T-cell (primary cell): ENCODE measurements around the gene INS. TPM values are rescaled to one million over a fixed set of nuclear protein-coding genes. Genes with fewer than 3 reads are reported as not detected.

Experiments used
- ATAC-seq, 4 experiments: fragments of 200-7000 bp in 3 of 4; fragments of 150-1000 bp in 1 of 4; cut with Tn5 transposase; replicated peaks in 1 of 4; 1 replicate in 3 of 4; 2 replicates in 1 of 4; pipeline ENCODE4 v1.10.0; 2021; ENCODE audit warnings: moderate library complexity in 3 of 4, mild to moderate bottlenecking in 2 of 4, moderate number of reproducible peaks in 1 of 4
- CTCF ChIA-PET, 2 donors: fragments of 300-600 bp; sonication (Branson Sonifier 250); formaldehyde crosslinking; loops; one replicate each; lab custom pipeline; 2022; ENCODE audit warnings: antibody characterized with exemption in 2 of 2; lab: Charles Lee
- POLR2A ChIA-PET, 2 donors: fragments of 300-600 bp; sonication (Branson Sonifier 250); formaldehyde crosslinking; loops; one replicate each; lab custom pipeline; 2022; ENCODE audit warnings: antibody characterized with exemption in 2 of 2; lab: Charles Lee
- DNase-seq, 35 experiments: peaks; one replicate each; pipeline versions ENCODE4 v3.0.0 to v3.0.0-alpha.2; 2013 to 2023
- H3K27ac ChIP-seq: one replicate; pipeline ENCODE4 v1.5.1; 2013; ENCODE audit warnings: low read length
- H3K27me3 ChIP-seq, 2 experiments: replicated peaks in 1 of 2; 1 replicate in 1 of 2; 2 replicates in 1 of 2; pipeline versions ENCODE4 v1.6.1 to v1.7.0; 2013; ENCODE audit warnings: low read length in 1 of 2, mixed read lengths in 1 of 2; ENCODE audit not compliant: control insufficient read depth in 2 of 2, insufficient read depth in 2 of 2; ENCODE audit errors: extremely low read depth in 1 of 2
- H3K36me3 ChIP-seq, 2 donors: 1 replicate in 1 of 2; 2 replicates in 1 of 2; pipeline versions ENCODE4 v1.6.1 to v1.7.0; 2013; ENCODE audit warnings: low read length in 1 of 2; ENCODE audit not compliant: control insufficient read depth in 2 of 2, insufficient read depth in 1 of 2; ENCODE audit errors: extremely low read depth in 1 of 2
- H3K4me1 ChIP-seq, 2 experiments: 1 replicate in 1 of 2; 2 replicates in 1 of 2; pipeline versions ENCODE4 v1.6.1 to v1.7.0; 2013; ENCODE audit warnings: low read length in 2 of 2, mixed read lengths in 1 of 2; ENCODE audit not compliant: insufficient read depth in 2 of 2, control insufficient read depth in 1 of 2; ENCODE audit errors: extremely low read depth in 1 of 2
- H3K4me3 ChIP-seq, 2 donors: 1 replicate in 1 of 2; 2 replicates in 1 of 2; pipeline versions ENCODE4 v1.5.1 to v1.7.0; 2013; ENCODE audit warnings: mild to moderate bottlenecking in 2 of 2, low read length in 1 of 2, moderate library complexity in 1 of 2; ENCODE audit not compliant: control insufficient read depth in 1 of 2; ENCODE audit errors: extremely low read depth in 1 of 2
- H3K9me3 ChIP-seq: 2 replicates; pipeline ENCODE4 v1.7.0; 2013
- H3K27ac Mint-ChIP-seq, 2 donors: one replicate each; pipeline ENCODE4 v1.8.0; 2020 to 2021; ENCODE audit warnings: mild to moderate bottlenecking in 2 of 2, mixed read lengths in 2 of 2
- H3K27me3 Mint-ChIP-seq, 2 donors: one replicate each; pipeline ENCODE4 v1.8.0; 2021 to 2022; ENCODE audit warnings: mixed read lengths in 2 of 2
- H3K36me3 Mint-ChIP-seq: one replicate; pipeline ENCODE4 v1.8.0; 2021; ENCODE audit warnings: mixed read lengths
- H3K4me1 Mint-ChIP-seq, 3 donors: one replicate each; pipeline ENCODE4 v1.8.0; 2020 to 2022; ENCODE audit warnings: mixed read lengths in 3 of 3, mild to moderate bottlenecking in 1 of 3
- H3K4me3 Mint-ChIP-seq, 3 donors: one replicate each; pipeline ENCODE4 v1.8.0; 2020 to 2022; ENCODE audit warnings: mild to moderate bottlenecking in 3 of 3, mixed read lengths in 3 of 3, moderate library complexity in 3 of 3
- H3K9me3 Mint-ChIP-seq, 3 donors: one replicate each; pipeline ENCODE4 v1.8.0; 2020 to 2022; ENCODE audit warnings: mixed read lengths in 3 of 3
- WGBS: methylation state at CpG from one replicate; pipeline ENCODE4 v1.1.5; 2013; ENCODE audit warnings: missing lambda C conversion rate; ENCODE audit not compliant: insufficient coverage; 5-methylcytosine and 5-hydroxymethylcytosine counted together
- total RNA-seq, 35 experiments: library from RNA in 6 of 35; stranded (reverse) in 6 of 35; fragments of 120-200 nt in 1 of 35; gene quantifications; one replicate each; pipeline versions ENCODE4 v1.2.1 to v1.2.4 and lab custom pipeline; 2013 to 2026

INS gene
- total RNA-seq, 5 donors from 2014 or later (not counting 1 experiment from before 2014, with no cell fraction given), result 0.53 to 0.82 TPM; not detected in 3

- Mint-ChIP-seq H3K27me3 (peaks cover 42 to 61% of the 10 kb centered on the region in 2 donors), H3K4me3 (peak overlapping the region in 1 of 3 donors; percentile 34), H3K36me3 (no peaks in the 10 kb centered on the region), H3K9me3 (no peaks in the 10 kb centered on the region), H3K27ac (no peak overlapping the region), H3K4me1 (peaks cover 0 to 22% (median 10%) of the 10 kb centered on the region in 3 donors)
- Histone ChIP-seq H3K9me3 (no peaks in the 10 kb centered on the region), H3K4me3 (no peak overlapping the region), H3K4me1 (peaks cover 3 to 28% of the 10 kb centered on the region in 2 experiments), H3K36me3 (no peaks in the 10 kb centered on the region), H3K27me3 (peaks cover 6 to 79% of the 10 kb centered on the region in 2 experiments), H3K27ac (no peak overlapping the region)
- ATAC-seq (no peak), DNase-seq (no peak)
- WGBS, result 6% methylated on average over 87 of the region's 102 CpGs
- POLR2A ChIA-PET, result no interaction called here
- CTCF ChIA-PET, result interaction anchor here in 1 of 2 donors (0.9 to 1.3 kb wide), 2 partner anchors 11 to 232 kb away, joined by 4 to 5 read pairs; no protein-coding TSS in a partner anchor
Measured at GRCh38 chr11:2140411-2141400, 20.3 kb downstream of the INS start.

- ChIA-PET POLR2A (no interaction called here), CTCF (interaction anchor here in 1 of 2 donors (0.5 kb wide), 1 partner anchor 307 kb away, joined by 8 read pairs; no protein-coding TSS in a partner anchor)
- Mint-ChIP-seq H3K27ac (no peak overlapping the region), H3K4me3 (no peak overlapping the region), H3K9me3 (no peaks in the 10 kb centered on the region), H3K4me1 (peaks cover 0 to 22% (median 10%) of the 10 kb centered on the region in 3 donors), H3K27me3 (peaks cover 45 to 61% of the 10 kb centered on the region in 2 donors), H3K36me3 (no peaks in the 10 kb centered on the region)
- Histone ChIP-seq H3K36me3 (no peaks in the 10 kb centered on the region), H3K27me3 (peaks cover 6 to 79% of the 10 kb centered on the region in 2 experiments), H3K9me3 (no peaks in the 10 kb centered on the region), H3K27ac (no peak overlapping the region), H3K4me3 (no peak overlapping the region), H3K4me1 (peaks cover 3 to 28% of the 10 kb centered on the region in 2 experiments)
- DNase-seq (no peak), ATAC-seq (no peak)
- 7% methylated on average over 50 of the region's 57 CpGs for WGBS
Measured at GRCh38 chr11:2139621-2140337, 21.2 kb downstream of the INS start.

DNA sequence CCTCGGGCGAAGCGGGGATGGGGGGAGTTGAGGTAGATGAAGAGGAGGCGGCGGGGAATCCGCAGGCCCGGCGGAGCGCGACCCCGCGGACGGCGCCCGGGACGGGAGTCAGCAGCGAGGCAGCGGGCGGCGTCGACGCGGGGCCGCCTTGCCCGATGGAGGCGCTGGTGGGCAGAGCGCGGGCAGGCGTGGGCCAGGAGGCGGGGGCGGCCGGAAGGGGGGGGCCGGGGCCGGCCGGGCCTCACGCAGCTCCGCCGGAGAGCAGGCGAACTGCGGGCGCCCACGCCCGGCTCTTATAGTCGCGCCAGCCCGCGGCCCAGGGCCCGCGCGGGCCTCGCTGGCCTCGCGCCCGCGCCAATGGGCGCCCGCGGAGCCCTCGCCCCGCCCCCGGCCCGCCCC lies 21.9 kb downstream of the INS start, which contains the start of gene IGF2:
TSS of gene IGF2 (minus strand) at position 267 of the 399 bp plus-strand sequence. CDS start 3,866 bp downstream, outside the sequence.
- DNase-seq (peak in 1 of 35 experiments; percentile 26), ATAC-seq (peak; percentile 21 to 44 (median 30))
- Mint-ChIP-seq H3K27ac (no peak within 1 kb of the TSS), H3K4me1 (peaks cover 0 to 20% (median 10%) of the 10 kb centered on the region in 3 donors), H3K36me3 (no peaks in the 10 kb centered on the region), H3K9me3 (no peaks in the 10 kb centered on the region), H3K4me3 (peak within 1 kb of the TSS; percentile 69 to 76 (median 74)), H3K27me3 (peaks cover 44 to 63% of the 10 kb centered on the region in 2 donors)
- ChIA-PET CTCF (no interaction called here), POLR2A (no interaction called here)
- no peaks in the 10 kb centered on the region for H3K36me3 ChIP-seq
- H3K4me1 ChIP-seq, result peaks cover 0 to 24% of the 10 kb centered on the region in 2 experiments
- 2% methylated on average over 40 of the region's 62 CpGs for WGBS
- H3K9me3 ChIP-seq, result no peaks in the 10 kb centered on the region
- peaks cover 6 to 79% of the 10 kb centered on the region in 2 experiments for H3K27me3 ChIP-seq
- H3K27ac ChIP-seq, result no peak within 1 kb of the TSS
- no peak within 1 kb of the TSS for H3K4me3 ChIP-seq

GRCh38 chr11:2138431-2139122 lies 22.4 kb downstream of the INS start:
- H3K4me1 Mint-ChIP-seq, result peaks cover 0 to 18% (median 8%) of the 10 kb centered on the region in 3 donors
- ATAC-seq (peak; percentile 30 to 47 (median 38)), DNase-seq (no peak)
- H3K27me3 Mint-ChIP-seq, result peaks cover 44 to 64% of the 10 kb centered on the region in 2 donors
- peak overlapping the region; percentile 69 to 76 (median 74) for H3K4me3 Mint-ChIP-seq
- H3K4me3 ChIP-seq, result no peak overlapping the region
- H3K27me3 ChIP-seq, result peaks cover 6 to 80% of the 10 kb centered on the region in 2 experiments
- H3K27ac ChIP-seq, result no peak overlapping the region
- H3K4me1 ChIP-seq, result peaks cover 0 to 22% of the 10 kb centered on the region in 2 experiments
- no peaks in the 10 kb centered on the region for H3K36me3 Mint-ChIP-seq
- H3K36me3 ChIP-seq, result no peaks in the 10 kb centered on the region
- H3K9me3 Mint-ChIP-seq, result no peaks in the 10 kb centered on the region
- H3K27ac Mint-ChIP-seq, result no peak overlapping the region
- no peaks in the 10 kb centered on the region for H3K9me3 ChIP-seq
- ChIA-PET CTCF (interaction anchor here in 1 of 2 donors (0.6 kb wide), 1 partner anchor 13 kb away, joined by 3 read pairs; no protein-coding TSS in a partner anchor), POLR2A (no interaction called here)
- 2% methylated on average over 59 of the region's 68 CpGs for WGBS

GRCh38 chr11:2138068-2138430 lies 23.0 kb downstream of the INS start:
- no peak overlapping the region for H3K27ac ChIP-seq
- H3K27me3 ChIP-seq, result peaks cover 6 to 81% of the 10 kb centered on the region in 2 experiments
- Mint-ChIP-seq H3K36me3 (no peaks in the 10 kb centered on the region), H3K4me3 (peak overlapping the region; percentile 69 to 76 (median 74)), H3K27ac (no peak overlapping the region), H3K9me3 (no peaks in the 10 kb centered on the region), H3K27me3 (peaks cover 42 to 65% of the 10 kb centered on the region in 2 donors), H3K4me1 (peaks cover 0 to 16% (median 7%) of the 10 kb centered on the region in 3 donors)
- no peak for ATAC-seq
- DNase-seq, result no peak
- H3K36me3 ChIP-seq, result no peaks in the 10 kb centered on the region
- 6% methylated on average over 32 of the region's 44 CpGs for WGBS
- H3K4me1 ChIP-seq, result peaks cover 0 to 22% of the 10 kb centered on the region in 2 experiments
- CTCF ChIA-PET, result interaction anchor here in 1 of 2 donors (0.6 kb wide), 1 partner anchor 14 kb away, joined by 3 read pairs; no protein-coding TSS in a partner anchor
- H3K4me3 ChIP-seq, result no peak overlapping the region
- POLR2A ChIA-PET, result no interaction called here
- no peaks in the 10 kb centered on the region for H3K9me3 ChIP-seq
